Smooth muscle cell of the brain vasculature (primary cell): ENCODE results near the gene DNASE1L2.

ENCODE experiments used
- DNase-seq: peaks from one replicate; pipeline ENCODE4 v3.0.0-alpha.2; 2012; ENCODE audit warnings: low read depth, low spot score

DNASE1L2 gene

DNA sequence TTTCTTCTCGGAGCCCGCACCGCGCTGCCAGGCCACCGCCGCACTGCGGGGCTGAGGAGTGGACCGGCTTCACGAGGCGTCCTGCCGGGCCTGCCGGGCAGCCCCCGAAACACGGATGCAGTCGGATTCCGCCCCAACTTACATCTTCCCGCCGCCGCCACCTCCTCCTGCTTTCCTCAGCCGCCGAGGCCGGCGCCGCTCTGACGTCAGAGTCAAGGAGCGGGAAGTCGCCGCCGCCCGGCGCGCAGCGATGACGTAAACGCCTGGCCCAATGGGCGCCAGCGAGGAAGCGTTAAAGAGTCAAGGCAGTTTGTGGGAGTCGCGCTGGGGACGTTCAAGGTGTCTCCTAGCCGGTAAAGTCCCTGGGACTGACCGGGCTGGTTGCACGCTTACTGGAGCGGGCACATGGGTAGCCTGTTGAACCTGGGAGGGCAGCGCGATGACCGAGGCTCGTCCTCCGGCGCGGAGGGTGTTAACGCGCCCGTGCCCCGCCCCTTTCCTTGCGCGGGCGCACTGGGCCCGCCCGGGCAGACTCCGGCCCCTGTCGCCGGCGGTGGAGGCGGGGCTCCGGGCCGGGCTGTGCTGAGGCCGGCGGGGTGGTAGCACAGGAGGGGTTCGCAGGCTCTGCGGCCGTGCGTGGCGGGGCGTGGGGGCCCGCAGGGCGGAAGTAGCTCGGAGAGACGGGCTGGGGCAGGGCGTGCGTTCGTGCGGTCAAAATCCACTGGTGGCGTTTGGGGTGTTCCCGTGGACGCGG, 31.8 kb downstream of the DNASE1L2 start, which contains the start of gene RNPS1:
RNPS1 (minus strand) TSS at position 214 of the 754 bp plus-strand sequence. CDS start 3,483 bp downstream, outside the sequence.
- DNase-seq, result peak; percentile 93

DNA sequence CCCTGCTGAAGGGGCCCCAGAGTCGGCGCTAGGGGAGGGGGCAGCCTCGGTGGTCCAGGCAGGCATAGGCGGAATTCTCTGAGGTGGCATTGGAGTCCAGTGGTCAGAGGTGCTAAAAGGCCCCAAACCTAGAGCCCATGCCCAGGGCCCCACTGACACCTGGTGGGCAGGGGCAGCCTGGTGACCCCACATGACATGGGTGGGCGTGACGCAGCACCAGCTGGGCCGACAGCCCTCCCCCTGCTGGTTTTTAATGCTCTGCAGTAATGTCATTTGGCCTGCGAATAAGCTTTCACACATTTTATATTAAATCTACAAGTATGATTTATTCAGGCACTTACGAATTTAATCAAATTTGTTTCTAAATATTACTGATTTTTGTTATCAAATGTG, 33.8 kb downstream of the DNASE1L2 start:
- DNase-seq, result no peak

DNA sequence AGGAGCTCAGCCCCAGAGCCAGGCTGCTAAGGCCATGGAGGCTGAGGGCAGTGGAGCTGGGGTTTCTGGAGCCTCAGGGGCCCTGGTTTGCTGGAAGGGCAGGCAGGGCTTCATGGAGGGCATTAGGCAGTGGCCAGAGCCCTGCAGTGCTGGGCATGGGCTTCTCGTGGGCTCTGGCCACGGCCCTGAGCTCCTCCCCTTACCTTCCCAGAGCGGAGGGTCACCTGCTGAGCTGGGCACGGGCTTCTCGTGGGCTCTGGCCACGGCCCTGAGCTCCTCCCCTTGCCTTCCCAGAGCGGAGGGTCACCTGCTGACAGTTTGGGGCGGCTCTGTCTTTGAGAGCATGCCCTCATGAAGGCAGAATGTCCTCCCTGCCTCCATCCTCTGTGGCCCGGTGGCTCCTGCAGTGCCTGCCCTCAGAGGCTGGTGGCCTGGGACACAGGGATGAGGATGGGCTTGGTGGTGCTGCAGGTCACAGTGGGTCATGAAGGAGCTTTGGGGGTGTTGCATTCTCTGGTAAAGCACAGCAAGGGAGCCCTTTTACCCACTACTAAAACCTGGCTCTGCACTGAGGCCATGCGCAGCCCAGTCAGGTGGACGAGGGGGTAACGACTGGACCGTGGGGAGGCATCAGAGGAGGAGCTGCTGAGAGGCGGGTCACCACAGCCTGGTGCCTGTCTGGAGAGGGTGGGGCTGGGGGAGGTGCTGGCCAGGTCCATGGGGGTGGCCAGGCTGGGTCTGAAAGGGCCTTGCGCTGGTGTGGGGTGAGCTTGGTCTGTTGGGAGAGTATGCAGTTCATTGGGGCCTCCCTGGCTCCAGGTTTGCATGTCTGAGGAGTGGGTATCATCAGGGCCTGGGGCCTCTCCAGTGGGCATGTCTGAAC, 34.6 kb downstream of the DNASE1L2 start:
- no peak for DNase-seq

DNA sequence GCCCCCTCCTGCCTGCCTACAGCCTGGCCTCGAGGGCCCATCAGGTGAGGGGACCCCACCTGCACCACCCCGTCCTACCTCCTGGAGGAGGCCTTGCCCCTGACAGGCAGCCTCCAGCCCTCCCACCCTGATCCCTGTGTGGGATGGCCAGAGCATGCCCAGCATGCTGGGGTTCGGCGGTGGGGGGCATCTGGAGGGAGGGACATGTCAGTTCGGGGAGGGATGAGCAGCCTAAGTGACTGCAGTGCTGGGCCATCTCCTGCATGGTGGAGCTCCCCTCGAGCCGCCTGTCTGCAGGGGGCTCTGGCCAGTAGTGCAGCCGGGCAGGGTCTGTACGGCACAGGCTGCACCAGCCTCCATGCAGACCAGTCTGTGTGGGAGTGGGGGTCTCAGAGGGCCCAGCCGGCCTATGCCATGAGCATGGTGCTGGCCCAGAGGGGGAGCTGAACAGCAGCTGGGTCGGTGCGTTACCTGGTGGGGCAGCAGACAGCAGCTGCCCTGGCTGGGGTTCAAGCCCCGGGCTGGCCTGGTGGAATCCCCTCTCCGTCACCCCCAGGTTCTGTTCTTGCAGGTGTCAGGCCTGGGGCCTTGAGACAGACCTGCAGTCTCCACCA, 35.7 kb downstream of the DNASE1L2 start:
- DNase-seq, result no peak

DNA sequence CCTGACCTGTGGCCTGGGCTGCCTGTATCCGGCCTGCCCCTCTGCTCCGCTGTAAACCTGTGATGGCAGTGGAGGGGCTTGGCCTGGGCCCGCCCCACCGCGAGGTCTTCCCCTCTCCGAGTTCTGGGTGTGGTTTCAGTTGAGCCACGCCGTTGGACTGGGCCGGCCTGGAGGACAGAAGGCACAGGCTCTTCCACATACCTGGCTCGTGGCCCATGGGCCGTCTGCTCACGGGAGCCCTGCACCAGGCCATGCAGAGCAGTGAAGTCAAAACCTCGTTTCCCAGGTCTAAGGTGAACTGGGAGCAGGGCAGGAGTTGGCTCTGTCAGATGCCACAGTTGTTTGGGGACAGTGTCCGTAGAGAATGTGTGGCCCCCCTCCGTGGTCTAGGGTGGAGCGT, 37.2 kb downstream of the DNASE1L2 start:
- DNase-seq, result no peak

DNA sequence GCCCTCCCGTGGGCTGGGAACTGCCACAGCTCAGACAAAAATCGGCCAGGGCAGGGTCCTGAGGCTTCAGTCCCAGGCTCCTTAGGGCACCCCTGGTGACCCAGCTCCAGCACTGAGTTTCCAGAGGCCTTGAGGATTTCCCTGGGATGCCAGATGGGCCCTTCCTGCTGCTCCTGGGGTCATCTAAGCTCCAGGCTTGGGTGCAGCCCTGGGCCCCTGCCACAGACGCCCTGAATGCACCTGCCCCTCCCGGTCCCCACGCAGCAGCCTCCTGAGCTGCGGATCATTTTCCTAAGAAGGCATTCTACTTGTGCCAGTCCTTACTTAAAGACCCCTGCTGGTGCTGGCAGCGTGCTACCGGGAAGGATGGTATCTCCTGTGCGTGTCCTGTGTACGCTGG, 37.7 kb downstream of the DNASE1L2 start:
- no peak for DNase-seq

DNA sequence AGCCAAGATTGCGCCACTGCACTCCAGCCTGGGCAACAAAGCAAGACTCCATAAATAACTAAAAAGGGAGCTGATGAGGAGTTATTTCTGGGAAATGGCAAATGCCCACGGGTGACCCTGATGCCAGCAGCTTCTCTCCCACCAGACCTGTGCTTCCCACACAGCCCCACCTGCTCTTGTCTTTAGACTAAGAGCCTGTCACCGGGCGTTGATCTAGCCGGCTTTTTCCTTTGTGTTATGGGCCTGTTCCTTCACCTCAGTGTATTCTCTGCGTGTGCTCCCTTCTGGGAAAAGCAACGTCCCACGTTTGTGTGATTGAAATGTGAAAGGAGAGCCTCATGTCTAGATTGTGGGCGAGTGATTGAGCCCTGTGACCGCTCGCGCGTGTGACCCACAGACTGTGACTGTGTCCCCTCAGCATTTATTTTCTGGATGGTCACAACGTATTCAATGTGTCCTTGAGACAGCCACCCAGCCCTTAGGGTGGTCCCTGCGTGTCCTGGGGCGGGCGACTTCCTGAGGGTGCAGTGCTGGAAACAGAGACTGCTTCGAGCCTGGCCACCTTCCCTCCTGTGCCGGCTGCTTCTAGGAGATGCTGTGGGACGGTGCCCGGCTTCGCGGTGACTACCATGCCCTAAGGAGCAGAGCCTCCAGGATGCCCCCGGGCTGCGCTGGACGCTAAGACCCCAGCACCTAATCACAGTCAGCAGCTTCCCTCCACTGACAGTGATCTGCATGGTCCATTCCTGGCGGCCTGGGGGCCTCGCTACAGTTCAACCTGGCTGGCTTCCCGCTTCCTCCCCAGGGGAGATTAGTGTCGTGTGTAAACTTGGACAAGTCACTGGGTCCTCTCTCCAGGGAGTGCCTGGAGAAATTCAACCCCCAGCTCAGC, 39.5 kb downstream of the DNASE1L2 start:
- DNase-seq, result no peak

DNA sequence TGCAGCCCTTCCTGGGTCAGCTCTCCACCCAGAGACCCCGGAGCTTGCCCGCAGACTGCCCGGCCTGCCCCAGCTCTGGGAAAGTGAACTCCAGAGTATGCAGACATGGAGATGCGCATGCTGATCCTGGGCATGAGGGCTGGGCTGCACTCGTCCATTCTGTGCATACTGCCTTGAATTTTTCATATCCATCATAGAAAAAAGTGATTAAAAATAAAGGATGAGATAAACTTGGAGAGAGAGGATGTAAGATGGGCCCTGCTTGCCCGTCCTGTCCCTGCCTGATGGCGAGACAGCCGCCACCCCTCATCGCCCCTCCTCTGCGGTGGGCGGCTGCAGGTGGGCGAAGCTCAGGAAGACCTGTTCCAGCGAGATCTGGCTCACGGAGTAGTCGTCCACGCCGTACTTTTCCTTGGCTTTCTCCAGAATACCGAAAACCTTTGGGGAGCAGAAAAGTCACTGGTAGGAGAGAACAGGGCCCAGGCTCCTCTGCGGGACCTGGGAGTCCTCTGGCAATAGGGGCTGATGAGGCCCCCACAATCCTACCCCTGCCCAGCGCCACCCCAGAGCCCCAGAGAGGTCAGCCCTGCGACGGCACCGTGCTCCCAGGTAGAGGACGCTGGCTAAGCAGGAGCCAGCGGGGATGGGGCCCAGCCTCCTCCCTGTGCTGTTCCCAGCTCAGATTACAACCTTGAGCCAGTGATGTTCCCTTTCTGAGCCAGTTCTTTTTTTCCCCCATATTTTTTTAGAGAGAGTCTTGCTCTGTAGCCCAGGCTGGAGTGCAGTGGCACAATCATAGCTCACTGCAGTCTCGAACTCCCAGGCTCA, 40.3 kb downstream of the DNASE1L2 start:
- no peak for DNase-seq

DNA sequence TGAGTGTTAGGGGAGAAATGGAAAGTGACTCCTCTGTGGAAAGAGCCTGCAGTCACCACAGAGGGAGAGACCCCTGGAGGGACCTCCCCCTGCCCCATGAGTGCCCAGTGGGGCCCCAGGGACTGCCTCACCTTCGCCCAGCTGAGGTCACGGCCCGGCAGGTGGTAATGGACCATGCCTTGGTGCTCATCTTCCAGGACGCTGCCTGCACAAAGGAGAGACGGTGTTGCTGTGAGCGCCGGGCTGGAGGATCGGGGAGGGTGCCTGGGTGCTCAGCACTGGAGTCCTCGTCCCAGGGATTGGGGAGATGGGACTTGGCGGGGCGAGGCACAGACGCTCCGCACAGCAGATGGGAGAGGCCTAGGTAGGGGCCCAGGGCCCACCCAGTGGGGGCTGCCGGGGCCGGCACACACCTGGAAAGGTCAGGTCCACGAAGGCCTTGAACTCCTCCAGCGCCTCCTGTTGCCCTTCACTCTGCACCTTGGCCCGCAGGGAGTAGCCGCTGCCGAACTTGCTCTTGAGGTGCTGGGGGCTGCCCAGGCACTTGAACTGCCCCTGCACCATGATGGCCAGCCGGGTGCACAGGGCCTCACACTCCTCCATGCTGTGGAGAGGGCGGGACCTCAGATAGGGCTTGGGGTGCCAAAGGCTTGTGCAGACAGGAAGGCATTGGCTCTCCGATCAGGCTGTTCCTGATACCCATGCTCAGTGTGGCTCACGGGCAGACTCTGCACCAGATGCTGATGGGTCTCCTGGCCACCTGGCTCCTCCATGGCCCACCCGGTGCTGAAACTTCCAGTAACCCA, 41.4 kb downstream of the DNASE1L2 start:
- no peak for DNase-seq

DNA sequence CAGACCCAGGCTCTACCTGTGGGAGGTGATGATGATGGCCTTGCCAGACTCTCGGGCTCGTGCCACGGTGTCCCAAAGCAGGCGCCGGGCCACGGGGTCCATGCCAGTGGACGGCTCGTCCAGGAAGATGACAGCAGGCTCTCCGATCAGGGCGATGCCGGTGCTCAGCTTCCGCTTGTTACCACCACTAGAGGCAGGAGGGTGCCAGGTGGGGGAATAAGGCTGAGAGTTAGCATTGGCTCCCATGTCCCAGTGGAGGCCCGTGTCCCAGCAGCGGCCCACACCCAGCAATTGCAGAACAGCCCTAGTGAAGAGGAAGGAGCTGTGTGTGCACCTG, 42.0 kb downstream of the DNASE1L2 start:
- DNase-seq, result no peak

DNA sequence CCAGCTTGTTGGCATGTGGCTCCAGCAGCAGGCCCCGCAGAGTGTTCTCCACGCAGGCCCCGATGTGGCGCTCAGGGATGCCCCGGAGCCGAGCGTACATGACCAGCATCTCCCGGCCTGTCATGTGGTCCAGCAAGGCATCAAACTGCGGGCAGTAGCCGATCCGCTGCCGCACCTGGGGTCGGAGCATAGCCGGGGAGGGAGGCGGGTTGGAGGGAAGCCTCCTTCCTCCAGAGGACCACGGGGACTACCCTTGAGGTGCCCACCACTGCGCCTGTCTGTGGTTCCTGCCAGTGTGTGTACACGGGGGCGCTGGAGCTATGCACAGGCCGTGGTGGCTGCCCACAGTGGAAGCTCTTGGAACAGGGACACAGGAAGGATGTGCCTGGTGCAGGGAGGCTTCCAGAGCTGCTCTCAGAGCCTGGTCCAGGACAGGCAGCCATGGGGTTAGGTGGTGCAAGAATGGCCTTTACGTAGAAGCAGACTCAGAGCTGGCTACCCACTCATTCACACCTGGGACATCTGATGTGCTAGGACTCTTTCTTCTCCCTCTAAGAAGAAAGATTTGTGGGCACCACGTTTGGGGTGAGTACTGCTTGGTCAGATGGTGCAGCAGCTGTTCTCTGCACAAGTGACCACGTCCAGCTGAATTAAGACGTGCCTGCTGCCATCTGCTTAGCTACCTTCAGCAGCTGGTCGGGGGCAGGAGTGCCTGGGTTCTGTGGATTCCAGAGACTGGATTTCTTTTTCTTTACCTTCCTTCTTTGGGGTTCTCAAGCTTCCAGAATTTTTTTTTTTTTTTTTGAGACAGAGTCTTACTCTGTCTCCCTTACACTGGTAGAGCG, 42.9 kb downstream of the DNASE1L2 start:
- DNase-seq, result no peak

DNA sequence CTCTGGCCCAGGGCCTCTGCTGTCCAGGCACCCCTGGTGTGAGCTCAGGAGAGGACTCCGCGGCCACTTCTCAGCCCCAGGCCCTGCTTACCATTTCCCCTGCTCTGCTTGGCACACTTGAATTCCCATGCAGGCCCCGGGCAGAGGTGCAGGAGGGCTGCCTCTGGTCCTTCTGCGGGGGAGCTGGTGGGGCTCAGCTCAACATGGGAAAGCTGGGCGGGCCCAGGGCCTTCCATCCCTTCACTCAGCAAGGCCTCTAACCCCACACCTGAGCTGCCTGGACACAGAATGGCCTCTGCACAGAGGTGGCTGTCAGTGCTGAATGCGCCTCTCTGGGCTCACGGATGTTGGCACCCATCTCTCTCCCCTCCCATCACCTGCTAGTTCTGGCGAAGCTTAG, 44.2 kb downstream of the DNASE1L2 start:
- DNase-seq, result no peak

DNA sequence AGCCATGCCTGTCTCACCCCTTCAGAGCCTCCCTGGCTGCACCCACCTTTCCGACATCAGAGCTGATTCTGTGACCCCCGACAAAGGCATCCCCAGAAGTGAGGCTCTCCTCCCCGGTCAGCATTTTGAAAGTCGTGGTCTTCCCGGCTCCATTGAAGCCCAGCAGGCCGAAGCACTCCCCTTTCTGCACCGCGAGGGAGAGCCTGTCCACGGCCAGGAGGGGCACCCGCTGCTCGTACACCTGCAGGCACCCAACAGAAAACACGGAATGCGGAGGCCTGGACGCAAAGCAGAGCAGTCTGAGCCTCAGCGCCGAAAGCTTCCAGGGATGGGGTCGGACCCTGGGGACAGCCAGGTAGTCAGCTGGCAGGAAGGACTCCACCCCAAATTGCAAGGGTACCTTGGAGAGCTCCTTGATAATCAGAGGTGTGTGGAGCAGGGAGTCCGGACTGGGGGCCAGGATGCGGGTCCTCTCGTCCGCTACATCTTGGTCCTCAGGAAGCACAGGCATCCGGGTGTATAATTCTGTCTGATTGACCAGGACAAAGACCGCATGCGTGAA, 44.8 kb downstream of the DNASE1L2 start:
- DNase-seq, result no peak

DNA sequence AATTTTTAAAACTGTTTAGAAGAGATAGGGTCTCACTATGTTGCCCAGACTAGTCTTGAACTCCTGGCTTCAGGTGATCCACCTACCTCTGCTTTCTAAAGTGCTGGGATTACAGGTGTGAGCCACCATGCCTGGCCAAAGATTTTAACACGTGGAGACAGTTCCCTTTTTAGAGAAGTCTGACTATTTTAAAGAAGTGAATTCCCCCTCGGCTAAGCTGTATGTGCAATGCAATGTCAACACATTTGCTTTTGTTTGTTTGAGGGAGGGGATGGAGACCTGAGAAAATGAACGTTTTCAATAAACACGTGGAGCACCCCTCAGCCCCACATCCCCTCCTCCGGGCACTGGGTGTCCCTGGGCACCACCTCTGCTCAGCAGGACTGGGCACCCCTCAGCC, 46.0 kb downstream of the DNASE1L2 start:
- DNase-seq, result no peak

DNA sequence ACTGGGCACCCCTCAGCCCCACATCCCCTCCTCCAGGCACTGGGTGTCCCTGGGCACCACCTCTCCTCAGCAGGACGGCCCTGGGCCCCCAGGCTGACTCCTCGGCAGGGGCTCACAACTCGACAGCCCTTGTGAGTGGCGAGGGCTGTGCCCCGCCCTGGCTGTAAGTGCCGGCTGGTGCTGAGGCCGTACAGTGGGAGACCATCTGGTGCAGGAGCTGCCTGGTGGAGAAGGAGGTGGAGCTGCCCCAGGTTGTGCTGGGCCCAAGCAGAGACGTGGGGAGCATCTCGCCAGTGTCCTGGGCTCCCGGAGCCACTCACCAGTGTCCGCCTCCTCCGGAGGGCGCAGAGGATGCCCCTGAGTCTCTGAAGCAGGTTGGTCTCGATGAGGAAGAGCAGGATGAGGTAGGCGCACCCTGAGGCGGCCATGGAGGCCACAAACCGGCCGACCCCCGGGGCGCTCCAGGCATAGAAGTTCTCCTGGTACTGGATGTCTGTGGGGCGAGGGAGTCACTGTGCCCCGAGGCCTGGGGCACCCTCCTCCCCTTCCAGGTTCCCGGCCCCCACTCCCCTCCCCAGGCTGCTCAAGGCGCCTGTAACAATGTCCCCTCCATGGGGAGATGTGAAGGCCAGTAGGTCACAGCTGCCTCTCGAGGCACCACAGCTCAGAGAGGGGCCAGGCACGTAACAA, 46.8 kb downstream of the DNASE1L2 start:
- DNase-seq, result no peak

DNA sequence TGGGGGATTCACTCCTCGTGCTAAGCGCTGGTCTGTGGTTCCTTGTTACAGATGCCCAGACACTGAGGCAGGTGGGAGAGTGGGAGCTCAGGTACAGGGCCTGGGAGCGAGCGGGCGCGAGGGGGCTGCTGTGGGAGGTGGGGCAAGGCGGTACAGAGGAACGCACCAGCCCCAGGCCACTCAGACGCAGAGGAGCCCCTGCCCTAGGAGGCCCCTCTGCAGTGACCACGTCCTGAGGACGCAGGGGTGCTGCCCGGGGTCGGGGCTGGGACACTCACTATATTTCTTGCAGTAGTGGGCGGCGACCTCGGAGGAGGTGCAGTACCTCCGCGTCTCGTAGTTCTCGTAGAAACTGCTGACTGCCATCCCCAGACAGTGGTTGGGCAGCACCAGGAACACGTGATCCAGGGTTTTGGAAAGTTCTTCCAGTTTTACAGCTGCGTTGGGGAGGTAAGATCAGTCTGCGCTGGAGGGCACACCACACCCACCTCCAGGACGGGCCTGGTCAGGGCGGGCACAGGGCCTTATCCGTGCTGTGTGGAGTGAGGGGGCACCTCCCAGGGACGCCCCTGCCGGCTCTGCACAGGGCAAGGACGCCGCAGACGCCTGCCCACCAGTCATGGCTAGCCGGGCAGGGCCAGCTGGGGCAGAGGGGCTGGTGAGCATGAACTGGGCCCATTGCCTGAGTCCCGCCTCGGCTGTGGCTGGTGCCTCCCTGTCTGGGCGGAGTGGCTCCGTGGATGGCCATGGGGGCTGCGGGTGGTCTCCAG, 47.9 kb downstream of the DNASE1L2 start:
- no peak for DNase-seq
